Raji (cell line): Measurements from ENCODE around the gene MAN1A1.

Experiments
- POLR2A ChIP-seq: IDR thresholded peaks from 2 replicates; pipeline ENCODE4 v1.6.1; 2011; ENCODE audit warnings: low read depth, low read length, control low read depth; ENCODE audit not compliant: insufficient read depth

The MAN1A1 gene

GRCh38 chr6:119226089-119226488, 123.5 kb downstream of the MAN1A1 start:
- TF ChIP-seq POLR2A, result no peak

- no peak for TF ChIP-seq POLR2A
Measured at GRCh38 chr6:119224095-119224701, 125.4 kb downstream of the MAN1A1 start.

GRCh38 chr6:119220452-119220851, 129.1 kb downstream of the MAN1A1 start:
- no peak for TF ChIP-seq POLR2A

- no peak for TF ChIP-seq POLR2A
Measured at GRCh38 chr6:119218548-119218947, 131.0 kb downstream of the MAN1A1 start.

- no peak for TF ChIP-seq POLR2A
Measured at GRCh38 chr6:119215885-119216590, 133.5 kb downstream of the MAN1A1 start.

GRCh38 chr6:119215309-119215708, 134.3 kb downstream of the MAN1A1 start:
- TF ChIP-seq POLR2A, result no peak

GRCh38 chr6:119210596-119210995, 139.0 kb downstream of the MAN1A1 start:
- no peak for TF ChIP-seq POLR2A

- no peak for TF ChIP-seq POLR2A
Measured at GRCh38 chr6:119209452-119210205, 139.9 kb downstream of the MAN1A1 start.

- no peak for TF ChIP-seq POLR2A
Measured at GRCh38 chr6:119207971-119208725, 141.4 kb downstream of the MAN1A1 start.

- no peak for TF ChIP-seq POLR2A
Measured at GRCh38 chr6:119207327-119207726, 142.2 kb downstream of the MAN1A1 start.

- no peak for TF ChIP-seq POLR2A
Measured at GRCh38 chr6:119205911-119206618, 143.5 kb downstream of the MAN1A1 start.

GRCh38 chr6:119204719-119205118, 144.8 kb downstream of the MAN1A1 start:
- no peak for TF ChIP-seq POLR2A

- no peak for TF ChIP-seq POLR2A
Measured at GRCh38 chr6:119201480-119201879, 148.1 kb downstream of the MAN1A1 start.

- TF ChIP-seq POLR2A, result no peak
Measured at GRCh38 chr6:119200512-119201175, 148.9 kb downstream of the MAN1A1 start.
